Airway epithelial cell (primary cell): ENCODE data around the gene OR10G3. TPM values are rescaled to one million over a fixed set of nuclear protein-coding genes. Genes with fewer than 3 reads are reported as not detected.

Source experiments
- total RNA-seq: library from RNA; depleted of rRNA; stranded (reverse); fragments of >200 nt; gene quantifications from 2 replicates; pipeline ENCODE4 v1.2.3, GENCODE V29; 2015

OR10G3 gene
- not detected in 2 replicates for total RNA-seq

DNA sequence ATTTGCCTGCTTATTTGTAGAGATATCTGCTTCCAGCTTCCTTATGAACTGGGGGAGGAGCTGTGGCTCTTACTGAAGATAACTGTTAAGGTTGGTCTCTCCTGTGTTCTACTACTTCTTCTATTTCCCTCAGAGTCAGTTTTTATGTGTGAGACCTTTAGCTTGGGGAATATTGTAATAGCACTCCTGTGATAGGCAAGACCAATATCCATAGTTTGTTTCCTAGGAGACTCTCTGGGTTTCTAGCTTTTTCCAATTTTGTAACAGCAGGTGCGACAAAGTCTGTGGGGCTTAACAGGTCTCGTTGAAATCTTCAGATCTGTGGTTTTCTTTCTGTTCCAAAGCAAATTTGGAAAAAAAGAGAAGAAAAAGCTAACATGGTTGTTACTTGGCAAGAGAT lies at the start of gene OR10G3:
Gene OR10G3 (minus strand): TSS at position 101 of the 400 bp plus-strand sequence. CDS start 9,332 bp downstream, outside the sequence.

GRCh38 chr14:21525962-21526671 lies 53.8 kb downstream of the OR10G3 start, which contains the start of gene SALL2:
SALL2 (minus strand) TSS chr14:21526346; CDS start chr14:21526127, 219 bp downstream.

Other genes starting within 250 kb of the OR10G3 start
- 56.3 and 69.7 TPM in 2 replicates for gene SUPT16H, start 196.1 kb downstream of the OR10G3 start, total RNA-seq
- 34.5 and 56.3 TPM in 2 replicates for gene CHD8, start 124.0 kb downstream of the OR10G3 start, total RNA-seq
- gene RAB2B, start 103.1 kb downstream of the OR10G3 start, total RNA-seq: 8.7 and 9.8 TPM in 2 replicates
- 26.3 and 39.8 TPM in 2 replicates for gene TOX4, start 102.9 kb downstream of the OR10G3 start, total RNA-seq
- 27.8 and 34.0 TPM in 2 replicates for gene METTL3, start 68.7 kb downstream of the OR10G3 start, total RNA-seq
- 2.6 and 4.2 TPM in 2 replicates for gene SALL2, start 53.7 kb downstream of the OR10G3 start, total RNA-seq
- not detected in 2 replicates for gene OR10G2, start 54.9 kb upstream of the OR10G3 start, total RNA-seq
- not detected in 2 replicates for gene OR4E2, start 73.8 kb upstream of the OR10G3 start, total RNA-seq
- not detected in 2 replicates for gene OR4E1, start 93.7 kb upstream of the OR10G3 start, total RNA-seq